GM12878 (cell line): ENCODE data around the gene PIK3R5. TPM values are rescaled to one million over a fixed set of nuclear protein-coding genes. Genes with fewer than 3 reads are reported as not detected.
A peak's percentile ranks its signal among the peaks of the same experiment; 100 is the strongest.

Source experiments
- ATAC-seq: fragments of 200-7000 bp; cut with Tn5 transposase; 3 replicates; pipeline ENCODE4 v1.9.1; 2020; ENCODE audit warnings: mild to moderate bottlenecking, moderate library complexity
- BruUV-seq: library from RNA; stranded (reverse); fragments of 400-500 nt; replicated peaks from 2 replicates; lab custom pipeline; 2021; lab: Mats Ljungman, UMichigan
- CTCF ChIA-PET: fragments of 300-600 bp; sonication (Branson Sonifier 250); formaldehyde crosslinking; extraction: SDS; loops from one replicate; lab custom pipeline; 2021; ENCODE audit warnings: inconsistent platforms; lab: Yijun Ruan, JAX
- POLR2A ChIA-PET: fragments of 350-600 bp; formaldehyde crosslinking; extraction: SDS; loops from one replicate; lab custom pipeline; 2021; ENCODE audit warnings: inconsistent platforms; lab: Charles Lee
- RAD21 ChIA-PET: fragments of 300-600 bp; sonication (Branson Sonifier 250); formaldehyde crosslinking; loops from one replicate; lab custom pipeline; 2023; ENCODE audit warnings: antibody characterized with exemption; ENCODE audit not compliant: unreplicated experiment; lab: Charles Lee
- SMC1A ChIA-PET: fragments of 300-600 bp; sonication (Branson Sonifier 250); formaldehyde crosslinking; loops from one replicate; lab custom pipeline; 2023; ENCODE audit not compliant: unreplicated experiment, uncharacterized antibody; lab: Charles Lee
- DNase-seq: peaks from one replicate; pipeline ENCODE4 v3.0.0-alpha.2; 2011; ENCODE audit warnings: low read depth, low spot score
- FAIRE-seq: peaks from 3 replicates; lab custom pipeline; 2011; peaks lifted over from hg19 to GRCh38; lab: Jason Lieb, UNC
- H2AFZ ChIP-seq: 2 replicates; pipeline ENCODE4 v1.6.0; 2011; ENCODE audit warnings: low read depth, low read length, control low read depth; ENCODE audit not compliant: control insufficient read depth
- H3K27ac ChIP-seq: 2 replicates; pipeline ENCODE4 v1.5.1; 2011; ENCODE audit warnings: control low read depth; ENCODE audit not compliant: control insufficient read depth, insufficient read depth
- H3K27me3 ChIP-seq, 2 experiments: replicated peaks in 1 of 2; 2 replicates each; pipeline versions ENCODE4 v1.6.0 to v1.6.1; 2011; ENCODE audit warnings: low read length in 1 of 2; ENCODE audit not compliant: control insufficient read depth in 2 of 2, insufficient read depth in 2 of 2
- H3K36me3 ChIP-seq, 2 experiments: 2 replicates each; pipeline ENCODE4 v1.5.1; 2011; ENCODE audit warnings: low read length in 1 of 2; ENCODE audit not compliant: control insufficient read depth in 2 of 2, insufficient read depth in 2 of 2
- H3K4me1 ChIP-seq: 2 replicates; pipeline ENCODE4 v1.6.1; 2011; ENCODE audit warnings: mild to moderate bottlenecking, low read length, moderate library complexity, mixed read lengths; ENCODE audit not compliant: control insufficient read depth, insufficient read depth
- H3K4me2 ChIP-seq: 2 replicates; pipeline ENCODE4 v1.6.0; 2011; ENCODE audit warnings: control low read depth; ENCODE audit not compliant: control insufficient read depth, insufficient read depth
- H3K4me3 ChIP-seq: fragments of 200-600 bp; sonication (generic); 2 replicates; pipeline ENCODE4 v1.5.1; 2016
- H3K79me2 ChIP-seq: 2 replicates; pipeline ENCODE4 v1.6.0; 2011; ENCODE audit warnings: low read length; ENCODE audit not compliant: control insufficient read depth, insufficient read depth
- H3K9ac ChIP-seq: 2 replicates; pipeline ENCODE4 v1.8.0; 2011; ENCODE audit warnings: low read length, control low read depth, mixed read lengths; ENCODE audit not compliant: control insufficient read depth, insufficient read depth
- H3K9me3 ChIP-seq: replicated peaks from 3 replicates; pipeline ENCODE4 v1.5.1; 2011; ENCODE audit warnings: mild to moderate bottlenecking, low read length; ENCODE audit not compliant: control insufficient read depth, insufficient read depth
- H4K20me1 ChIP-seq: 2 replicates; pipeline ENCODE4 v1.6.0; 2011; ENCODE audit not compliant: control insufficient read depth, insufficient read depth
- ATF2 ChIP-seq: IDR thresholded peaks from 2 replicates; pipeline ENCODE4 v1.6.1; 2012; ENCODE audit warnings: low read length, inconsistent platforms
- DPF2 ChIP-seq: fragments of 450-650 bp; IDR thresholded peaks from 2 replicates; pipeline ENCODE4 v1.6.1; 2017; ENCODE audit warnings: mild to moderate bottlenecking
- ELK1 ChIP-seq: IDR thresholded peaks from 2 replicates; pipeline ENCODE4 v1.6.1; 2012; ENCODE audit warnings: low read depth, low read length, improper control_type of control experiment
- FOS ChIP-seq: IDR thresholded peaks from 3 replicates; pipeline ENCODE4 v1.6.1; 2011; ENCODE audit warnings: borderline replicate concordance; ENCODE audit not compliant: insufficient read length; ENCODE audit errors: extremely low read depth
- FOXM1 ChIP-seq: IDR thresholded peaks from 2 replicates; pipeline ENCODE4 v1.6.1; 2012; ENCODE audit warnings: low read depth, mild to moderate bottlenecking, inconsistent platforms, low read length, moderate library complexity
- IKZF1 ChIP-seq: fragments of 450-650 bp; conservative IDR thresholded peaks from 2 replicates; pipeline ENCODE4 v1.6.1; 2017; ENCODE audit warnings: antibody characterized with exemption, mild to moderate bottlenecking
- MEF2B ChIP-seq: fragments of 450-650 bp; IDR thresholded peaks from 2 replicates; pipeline ENCODE4 v1.6.1; 2018; ENCODE audit warnings: mild to moderate bottlenecking, moderate library complexity; ENCODE audit not compliant: partially characterized antibody, poor library complexity, severe bottlenecking
- NFYB ChIP-seq: IDR thresholded peaks from 2 replicates; pipeline ENCODE4 v1.6.1; 2011; ENCODE audit warnings: low read depth, mild to moderate bottlenecking, low read length, improper control_type of control experiment, moderate library complexity; ENCODE audit not compliant: insufficient read depth
- PAX5 ChIP-seq: IDR thresholded peaks from 2 replicates; pipeline ENCODE4 v1.6.1; 2011; ENCODE audit warnings: low read depth, low read length, borderline replicate concordance
- RUNX3 ChIP-seq: IDR thresholded peaks from 2 replicates; pipeline ENCODE4 v1.6.1; 2012; ENCODE audit warnings: low read length, inconsistent platforms
- SIX5 ChIP-seq: IDR thresholded peaks from 2 replicates; pipeline ENCODE4 v1.6.1; 2011; ENCODE audit warnings: mild to moderate bottlenecking, low read depth, low read length, moderate library complexity; ENCODE audit not compliant: severe bottlenecking
- ZBTB4 ChIP-seq: fragments of 450-650 bp; formaldehyde crosslinking; IDR thresholded peaks from 2 replicates; pipeline ENCODE4 v1.4.0; 2022; ENCODE audit warnings: mild to moderate bottlenecking, moderate library complexity
- ZNF622 ChIP-seq: fragments of 450-650 bp; IDR thresholded peaks from 2 replicates; pipeline ENCODE4 v1.6.1; 2017; ENCODE audit warnings: mild to moderate bottlenecking, inconsistent platforms
- WGBS: methylation state at CpG from one replicate; pipeline ENCODE4 v1.1.6; 2016; ENCODE audit warnings: low lambda C conversion rate; ENCODE audit not compliant: insufficient replicate concordance, insufficient coverage; ENCODE audit errors: missing lambda C conversion rate; 5-methylcytosine and 5-hydroxymethylcytosine counted together
- in situ Hi-C: fragments of 300-500 bp; cut with MboI; formaldehyde crosslinking; loops from 9 replicates; pipeline ENCODE4 v1.14.3; 2018; ENCODE audit warnings: mixed read lengths
- intact Hi-C: fragments of 100-400 bp; cut with micrococcal nuclease; formaldehyde crosslinking; loops from one replicate; pipeline ENCODE4 v1.14.2; 2022; ENCODE audit not compliant: unreplicated experiment
- polyA plus RNA-seq, 11 experiments: library from polyadenylated mRNA; depleted of rRNA in 4 of 11; unstranded in 6 of 11; stranded (reverse) in 5 of 11; fragments of >200 nt; fragmentation: Nextera tagmentation in 4 of 11; fragmentation: Illumina TruSeq in 1 of 11; extraction: Ambion mirVana in 4 of 11; extraction: Trizol in 1 of 11; gene quantifications; 1 replicate in 1 of 11; 2 replicates in 10 of 11; pipeline versions ENCODE4 v1.2.1 to v1.2.3, GENCODE V29; 2011 to 2016; ENCODE audit warnings: inconsistent platforms in 2 of 11, missing spikeins in 2 of 11, low read depth in 1 of 11
- total RNA-seq, 4 experiments: library from RNA; depleted of rRNA in 3 of 4; stranded (reverse); fragments of >200 nt in 3 of 4; fragmentation: Illumina TruSeq in 1 of 4; extraction: Trizol in 1 of 4; gene quantifications; 2 replicates each; pipeline versions ENCODE4 v1.2.1 to v1.2.3, GENCODE V29; 2013 to 2021

Gene PIK3R5
- total and polyA plus RNA-seq, 10 of the 15 experiments (the other 5 are each of a cell fraction or from before 2014, with no cell fraction given): 9.5 to 50.8 (median 35.5) TPM

GRCh38 chr17:8979715-8980114, 14.2 kb upstream of the PIK3R5 start (continued):
- TF ChIP-seq ZBTB4 (CRISPR knock-in tag) (no peak), IKZF1 (no peak), FOS (no peak), NFYB (no peak), PAX5 (no peak), RUNX3 (peak; percentile 67), ATF2 (0 out of 2 replicates have a peak, but pooled peaks have one; percentile 14)

- Histone ChIP-seq H3K4me1 (peaks cover 26% of the 10 kb centered on the region), H4K20me1 (no peaks in the 10 kb centered on the region), H3K4me3 (no peak overlapping the region; the same call in 1 of the 2 replicates), H3K4me2 (no peak overlapping the region), H3K9me3 (no peaks in the 10 kb centered on the region; the same call in 1 of the 3 replicates), H3K79me2 (no peaks in the 10 kb centered on the region), H3K27me3 (no peaks in the 10 kb centered on the region), H2AFZ (no peak overlapping the region), H3K36me3 (no peaks in the 10 kb centered on the region), H3K27ac (peak overlapping the region; percentile 81), H3K9ac (peak overlapping the region; percentile 64; the same call in 1 of the 2 replicates)
- in situ Hi-C loops: no loop called here
- 0% methylated on average over 1 of the region's 1 CpG for WGBS
- SMC1A ChIA-PET: interaction anchor here (0.9 to 2.7 kb wide), 14 partner anchors 9 to 54 kb away, joined by 3 to 17 read pairs (median 4); partner anchors contain the start of gene PIK3R5
- intact Hi-C loops: no loop called here
- DNase-seq (no peak), FAIRE-seq (peak; percentile 91), ATAC-seq (peak; percentile 71)
- CTCF ChIA-PET: interaction anchor here (1.2 to 1.4 kb wide), 4 partner anchors 10 to 112 kb away, joined by 3 to 8 read pairs (median 4); no protein-coding TSS in a partner anchor
- RAD21 ChIA-PET: interaction anchor here (0.9 to 2.0 kb wide), 11 partner anchors 11 to 119 kb away, joined by 3 to 8 read pairs (median 5); no protein-coding TSS in a partner anchor
- POLR2A ChIA-PET: interaction anchor here (1.0 to 1.3 kb wide), 4 partner anchors 11 to 35 kb away, joined by 3 to 5 read pairs (median 4); partner anchors contain the start of gene PIK3R5
- no TSS peak for BruUV-seq
- TF ChIP-seq NFYB: 0 out of 2 replicates have a peak, but pooled peaks have one; percentile 3
- no peak for TF ChIP-seq DPF2
- no peak for TF ChIP-seq ELK1
- TF ChIP-seq ZBTB4 (CRISPR knock-in tag): no peak
- TF ChIP-seq MEF2B: peak; percentile 44
- TF ChIP-seq FOXM1: peak; percentile 86
- no peak for TF ChIP-seq SIX5
- TF ChIP-seq ZNF622: no peak
Observed at GRCh38 chr17:8976638-8977037, 11.1 kb upstream of the PIK3R5 start.
